GM23338 (cell line): ENCODE results near the gene SLC4A2. TPM values are rescaled to one million over a fixed set of nuclear protein-coding genes. Genes with fewer than 3 reads are reported as not detected.

Experiments used
- ATAC-seq: fragments of 200-7000 bp; cut with Tn5 transposase; 3 replicates; pipeline ENCODE4 v1.9.1; 2020
- DNase-seq: peaks from one replicate; pipeline ENCODE4 v3.0.0-alpha.2; 2015; ENCODE audit warnings: low spot score
- H2AFZ ChIP-seq: fragments of 200-600 bp; sonication (generic); 2 replicates; pipeline ENCODE4 v1.8.0; 2016; ENCODE audit warnings: antibody characterized with exemption, mild to moderate bottlenecking, moderate library complexity
- H3F3A ChIP-seq: fragments of 200-600 bp; sonication (generic); replicated peaks from 2 replicates; pipeline ENCODE4 v1.8.0; 2017; ENCODE audit warnings: antibody characterized with exemption, mixed run types, low read depth
- H3K27ac ChIP-seq: fragments of 200-600 bp; sonication (generic); 2 replicates; pipeline ENCODE4 v1.6.1; 2016; ENCODE audit warnings: low read depth
- H3K27me3 ChIP-seq: fragments of 200-600 bp; sonication (generic); 2 replicates; pipeline ENCODE4 v1.8.0; 2016; ENCODE audit warnings: mild to moderate bottlenecking, mixed run types, moderate library complexity; ENCODE audit not compliant: insufficient read depth
- H3K36me3 ChIP-seq: fragments of 200-600 bp; sonication (generic); 2 replicates; pipeline ENCODE4 v1.8.0; 2016; ENCODE audit warnings: mild to moderate bottlenecking; ENCODE audit not compliant: insufficient read depth
- H3K4me1 ChIP-seq: fragments of 200-600 bp; sonication (generic); 2 replicates; pipeline ENCODE4 v1.8.0; 2016; ENCODE audit warnings: mild to moderate bottlenecking, moderate library complexity; ENCODE audit not compliant: insufficient read depth
- H3K4me2 ChIP-seq: fragments of 200-600 bp; sonication (generic); 2 replicates; pipeline ENCODE4 v1.7.1; 2017; ENCODE audit warnings: mixed run types
- H3K4me3 ChIP-seq: fragments of 200-600 bp; sonication (generic); 2 replicates; pipeline ENCODE4 v1.6.1; 2016; ENCODE audit warnings: mixed run types
- H3K79me2 ChIP-seq: fragments of 200-600 bp; sonication (generic); replicated peaks from 2 replicates; pipeline ENCODE4 v1.8.0; 2017; ENCODE audit warnings: mild to moderate bottlenecking; ENCODE audit not compliant: insufficient read depth
- H3K9me2 ChIP-seq: fragments of 200-600 bp; sonication (generic); 2 replicates; pipeline ENCODE4 v1.8.0; 2017; ENCODE audit not compliant: insufficient read depth
- H4K20me1 ChIP-seq: fragments of 200-600 bp; sonication (generic); replicated peaks from 2 replicates; pipeline ENCODE4 v1.8.0; 2017; ENCODE audit warnings: mild to moderate bottlenecking; ENCODE audit not compliant: insufficient read depth
- H3K27ac Mint-ChIP-seq: 2 replicates; pipeline ENCODE4 v1.8.0; 2020; ENCODE audit warnings: inconsistent platforms, mild to moderate bottlenecking, moderate library complexity, mixed read lengths
- H3K27me3 Mint-ChIP-seq: 3 replicates; pipeline ENCODE4 v1.8.0; 2022; ENCODE audit warnings: low read depth, mild to moderate bottlenecking, moderate library complexity, mixed read lengths, inconsistent platforms; ENCODE audit not compliant: insufficient read depth, poor library complexity
- H3K36me3 Mint-ChIP-seq: 3 replicates; pipeline ENCODE4 v1.8.0; 2021; ENCODE audit warnings: low read depth, mild to moderate bottlenecking, inconsistent platforms, moderate library complexity, mixed read lengths
- H3K4me1 Mint-ChIP-seq: 3 replicates; pipeline ENCODE4 v1.8.0; 2020; ENCODE audit warnings: mild to moderate bottlenecking, inconsistent platforms, mixed read lengths
- H3K4me3 Mint-ChIP-seq: 3 replicates; pipeline ENCODE4 v1.8.0; 2021; ENCODE audit warnings: moderate library complexity, mild to moderate bottlenecking, inconsistent platforms, mixed read lengths
- H3K9me3 Mint-ChIP-seq: 3 replicates; pipeline ENCODE4 v1.8.0; 2020; ENCODE audit warnings: moderate library complexity, mild to moderate bottlenecking, inconsistent platforms, mixed read lengths
- CREB1 ChIP-seq: fragments of 250-450 bp; sonication (Bioruptor Pico); IDR thresholded peaks from 2 replicates; pipeline ENCODE4 v1.5.0; 2020; ENCODE audit warnings: low read depth, mild to moderate bottlenecking, moderate library complexity
- EZH2phosphoT487 ChIP-seq: fragments of 200-600 bp; sonication (generic); IDR thresholded peaks from one replicate; pipeline ENCODE4 v1.8.1; 2018; ENCODE audit warnings: antibody characterized with exemption; ENCODE audit not compliant: unreplicated experiment
- JUNB ChIP-seq: IDR thresholded peaks from one replicate; pipeline ENCODE4 v1.6.1; 2016; ENCODE audit warnings: antibody characterized with exemption; ENCODE audit not compliant: unreplicated experiment
- NANOG ChIP-seq: IDR thresholded peaks from 2 replicates; pipeline ENCODE4 v1.6.1; 2016; ENCODE audit warnings: antibody characterized with exemption, borderline replicate concordance
- POLR2AphosphoS5 ChIP-seq: IDR thresholded peaks from 2 replicates; pipeline ENCODE4 v1.6.1; 2016; ENCODE audit warnings: antibody characterized with exemption, low read depth
- STAT1 ChIP-seq: IDR thresholded peaks from one replicate; pipeline ENCODE4 v1.6.1; 2016; ENCODE audit warnings: antibody characterized with exemption; ENCODE audit not compliant: unreplicated experiment
- ZNF331 ChIP-seq: fragments of 250-450 bp; sonication (Bioruptor Pico); IDR thresholded peaks from 2 replicates; pipeline ENCODE4 v1.5.0; 2020; ENCODE audit warnings: low read depth, mild to moderate bottlenecking, moderate library complexity
- polyA plus RNA-seq: library from polyadenylated mRNA; unstranded; fragments of >200 nt; fragmentation: Nextera tagmentation; extraction: Ambion mirVana; gene quantifications from 2 replicates; pipeline ENCODE4 v1.2.1, GENCODE V29; 2016
- total RNA-seq: library from RNA; depleted of rRNA; stranded (reverse); fragments of >200 nt; shearing (Covaris generic); gene quantifications from 2 replicates; pipeline ENCODE4 v1.2.3, GENCODE V29; 2014
- TF ChIP-seq, protein P1 (sequence below), 2 experiments: fragments of 200-600 bp in 1 of 2; sonication (generic) in 1 of 2; conservative IDR thresholded peaks; 2 replicates each; pipeline versions ENCODE4 v1.5.1 to v1.6.1; 2016 to 2017; ENCODE audit warnings: antibody characterized with exemption in 2 of 2, low read depth in 2 of 2, mild to moderate bottlenecking in 2 of 2, moderate library complexity in 1 of 2
- TF ChIP-seq, protein P2 (sequence below): IDR thresholded peaks from 2 replicates; pipeline ENCODE4 v1.6.1; 2016; ENCODE audit warnings: antibody characterized with exemption

The SLC4A2 gene
- total and polyA plus RNA-seq, 2 experiments from 2014 or later, result 64.8 to 106 TPM

DNA sequence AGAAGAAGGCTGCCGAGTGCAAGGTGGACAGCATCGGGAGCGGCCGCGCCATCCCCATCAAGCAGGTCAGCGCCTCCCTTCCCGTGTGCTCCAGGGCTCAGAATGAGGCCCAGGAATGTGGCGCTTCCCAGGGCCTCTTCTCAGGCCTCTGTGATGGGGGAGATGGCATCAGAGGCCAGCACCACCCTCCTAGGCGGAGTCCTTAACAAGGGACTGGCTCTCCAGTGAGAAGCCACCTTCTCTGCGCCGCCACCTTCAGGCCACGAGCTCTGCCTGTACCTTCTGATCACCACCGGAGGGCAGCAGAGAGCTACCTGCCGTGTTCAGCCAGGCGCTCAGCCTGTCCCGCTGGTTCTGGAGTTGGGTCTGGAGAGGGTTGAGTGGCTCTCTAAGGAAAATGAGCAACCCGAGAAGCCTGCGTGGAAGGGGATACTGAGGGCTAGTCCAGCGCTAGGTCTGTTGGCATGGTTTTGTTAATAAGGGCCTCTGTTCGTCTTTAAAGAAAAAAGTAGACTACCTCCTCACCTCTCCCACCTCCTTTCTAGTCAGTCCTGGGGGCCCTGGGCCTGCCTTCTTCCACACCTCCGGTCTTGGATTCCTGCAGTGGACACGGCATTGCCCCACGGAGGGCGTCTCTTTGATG, 64.6 kb downstream of the SLC4A2 start:
- H3K27me3 ChIP-seq, result peaks cover 22% of the 10 kb centered on the region
- H4K20me1 ChIP-seq, result peaks cover 23% of the 10 kb centered on the region
- no peak overlapping the region for H3K4me3 ChIP-seq
- peaks cover 36% of the 10 kb centered on the region for H3K36me3 Mint-ChIP-seq
- no peaks in the 10 kb centered on the region for H3K9me2 ChIP-seq
- no peak overlapping the region for H3K27ac Mint-ChIP-seq
- H3K36me3 ChIP-seq, result no peaks in the 10 kb centered on the region; the same call in 1 of the 2 replicates
- peaks cover 21% of the 10 kb centered on the region for H3F3A ChIP-seq
- H3K79me2 ChIP-seq, result no peaks in the 10 kb centered on the region
- peaks cover 39% of the 10 kb centered on the region for H3K27me3 Mint-ChIP-seq
- no peaks in the 10 kb centered on the region for H3K9me3 Mint-ChIP-seq
- peak; percentile 62 for ATAC-seq
- peaks cover 15% of the 10 kb centered on the region for H3K4me1 ChIP-seq
- H2AFZ ChIP-seq, result no peak overlapping the region
- no peak overlapping the region for H3K4me2 ChIP-seq
- H3K27ac ChIP-seq, result no peak overlapping the region
- H3K4me3 Mint-ChIP-seq, result peak overlapping the region; percentile 40
- peak; percentile 92 for DNase-seq
- no peak for TF ChIP-seq ZNF331 (CRISPR knock-in tag)
- TF ChIP-seq, protein P1, sequence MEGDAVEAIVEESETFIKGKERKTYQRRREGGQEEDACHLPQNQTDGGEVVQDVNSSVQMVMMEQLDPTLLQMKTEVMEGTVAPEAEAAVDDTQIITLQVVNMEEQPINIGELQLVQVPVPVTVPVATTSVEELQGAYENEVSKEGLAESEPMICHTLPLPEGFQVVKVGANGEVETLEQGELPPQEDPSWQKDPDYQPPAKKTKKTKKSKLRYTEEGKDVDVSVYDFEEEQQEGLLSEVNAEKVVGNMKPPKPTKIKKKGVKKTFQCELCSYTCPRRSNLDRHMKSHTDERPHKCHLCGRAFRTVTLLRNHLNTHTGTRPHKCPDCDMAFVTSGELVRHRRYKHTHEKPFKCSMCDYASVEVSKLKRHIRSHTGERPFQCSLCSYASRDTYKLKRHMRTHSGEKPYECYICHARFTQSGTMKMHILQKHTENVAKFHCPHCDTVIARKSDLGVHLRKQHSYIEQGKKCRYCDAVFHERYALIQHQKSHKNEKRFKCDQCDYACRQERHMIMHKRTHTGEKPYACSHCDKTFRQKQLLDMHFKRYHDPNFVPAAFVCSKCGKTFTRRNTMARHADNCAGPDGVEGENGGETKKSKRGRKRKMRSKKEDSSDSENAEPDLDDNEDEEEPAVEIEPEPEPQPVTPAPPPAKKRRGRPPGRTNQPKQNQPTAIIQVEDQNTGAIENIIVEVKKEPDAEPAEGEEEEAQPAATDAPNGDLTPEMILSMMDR (conservative IDR thresholded peaks at IDR 0.05; ENCODE audit: low read depth in 2 of 2), result peak; percentile 93 to 100
- H3K4me1 Mint-ChIP-seq, result peaks cover 39% of the 10 kb centered on the region

DNA sequence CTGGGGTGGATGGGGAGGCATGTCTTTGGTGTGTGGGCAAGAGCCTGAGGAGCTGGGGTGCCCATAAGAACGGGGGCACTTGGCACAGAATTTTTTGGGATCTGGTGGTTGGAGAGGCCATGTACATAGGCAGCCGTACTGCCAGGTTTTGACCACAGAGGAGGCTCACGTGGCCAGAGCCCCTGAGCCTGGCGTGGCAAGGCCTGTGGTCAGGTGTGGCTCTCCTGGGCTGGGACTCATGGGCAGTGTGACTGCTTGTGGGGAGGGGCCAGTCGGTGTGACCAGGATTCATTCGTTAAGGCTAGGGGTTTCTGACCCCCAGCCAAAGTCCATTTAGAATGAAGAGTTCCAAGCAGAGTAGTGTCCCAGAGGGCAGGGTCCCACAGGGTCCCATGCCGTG, 65.1 kb downstream of the SLC4A2 start:
- Mint-ChIP-seq H3K27me3 (peaks cover 39% of the 10 kb centered on the region), H3K4me1 (peaks cover 39% of the 10 kb centered on the region), H3K36me3 (peaks cover 32% of the 10 kb centered on the region), H3K27ac (no peak overlapping the region), H3K4me3 (peak overlapping the region; percentile 82; the same call in 2 of the 3 replicates), H3K9me3 (no peaks in the 10 kb centered on the region)
- no peaks in the 10 kb centered on the region for H3K9me2 ChIP-seq
- peaks cover 21% of the 10 kb centered on the region for H3F3A ChIP-seq
- H3K4me1 ChIP-seq, result peaks cover 15% of the 10 kb centered on the region
- H3K4me2 ChIP-seq, result no peak overlapping the region; the same call in 1 of the 2 replicates
- TF ChIP-seq POLR2AphosphoS5, result no peak
- no peak for TF ChIP-seq NANOG
- TF ChIP-seq EZH2phosphoT487, result no peak
- no peak for TF ChIP-seq CREB1 (CRISPR knock-in tag)
- no peak for TF ChIP-seq STAT1
- TF ChIP-seq, protein P2, sequence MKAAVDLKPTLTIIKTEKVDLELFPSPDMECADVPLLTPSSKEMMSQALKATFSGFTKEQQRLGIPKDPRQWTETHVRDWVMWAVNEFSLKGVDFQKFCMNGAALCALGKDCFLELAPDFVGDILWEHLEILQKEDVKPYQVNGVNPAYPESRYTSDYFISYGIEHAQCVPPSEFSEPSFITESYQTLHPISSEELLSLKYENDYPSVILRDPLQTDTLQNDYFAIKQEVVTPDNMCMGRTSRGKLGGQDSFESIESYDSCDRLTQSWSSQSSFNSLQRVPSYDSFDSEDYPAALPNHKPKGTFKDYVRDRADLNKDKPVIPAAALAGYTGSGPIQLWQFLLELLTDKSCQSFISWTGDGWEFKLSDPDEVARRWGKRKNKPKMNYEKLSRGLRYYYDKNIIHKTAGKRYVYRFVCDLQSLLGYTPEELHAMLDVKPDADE, result no peak
- TF ChIP-seq JUNB, result no peak
- H2AFZ ChIP-seq, result no peak overlapping the region
- no peak overlapping the region for H3K27ac ChIP-seq
- H4K20me1 ChIP-seq, result peaks cover 23% of the 10 kb centered on the region
- H3K4me3 ChIP-seq, result no peak overlapping the region
- H3K79me2 ChIP-seq, result no peaks in the 10 kb centered on the region
- no peaks in the 10 kb centered on the region; the same call in 1 of the 2 replicates for H3K36me3 ChIP-seq
- DNase-seq (no peak), ATAC-seq (no peak)
- peaks cover 22% of the 10 kb centered on the region for H3K27me3 ChIP-seq
